ENCODE measurements around the gene DYSF.

Gene DYSF

DNA sequence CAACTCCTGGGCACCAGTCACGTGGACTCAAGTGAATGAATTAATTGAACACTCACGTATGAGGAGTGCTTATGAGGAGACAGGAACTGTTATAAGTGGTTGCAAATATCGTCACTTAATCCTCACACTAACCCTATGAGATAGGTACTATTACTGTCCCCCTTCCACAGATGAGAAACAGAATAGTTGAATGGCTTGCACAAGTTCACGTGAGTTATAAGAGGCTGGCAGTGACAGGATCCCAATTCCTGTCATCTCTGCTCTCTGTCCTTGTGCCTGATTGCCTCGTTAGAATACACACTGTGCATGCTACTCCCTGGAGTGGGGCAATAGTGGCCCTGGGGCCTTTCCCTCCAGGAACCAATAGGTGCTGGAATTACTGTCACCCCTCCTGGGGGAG, 253.5 kb downstream of the DYSF start:
- Histone ChIP-seq H3K4me2 (no peak overlapping the region), H3K27me3 (ENCODE audit: insufficient read depth, low read depth) (no peaks in the 10 kb centered on the region), H3K4me3 (IDR thresholded peaks at IDR 0.05; ENCODE audit: insufficient read depth, low read depth, low read length) (no peak overlapping the region), H3K36me3 (ENCODE audit: insufficient read depth) (no peaks in the 10 kb centered on the region), H4K20me1 (ENCODE audit: insufficient read depth) (no peaks in the 10 kb centered on the region), H2AFZ (ENCODE audit: low read depth) (no peak overlapping the region), H3K27ac (no peak overlapping the region), H3K4me1 (ENCODE audit: low read depth, poor library complexity, severe bottlenecking) (no peaks in the 10 kb centered on the region), H3K9ac (no peak overlapping the region), H3K79me2 (ENCODE audit: insufficient read depth, low read depth) (no peaks in the 10 kb centered on the region)
- TF ChIP-seq, protein P1, sequence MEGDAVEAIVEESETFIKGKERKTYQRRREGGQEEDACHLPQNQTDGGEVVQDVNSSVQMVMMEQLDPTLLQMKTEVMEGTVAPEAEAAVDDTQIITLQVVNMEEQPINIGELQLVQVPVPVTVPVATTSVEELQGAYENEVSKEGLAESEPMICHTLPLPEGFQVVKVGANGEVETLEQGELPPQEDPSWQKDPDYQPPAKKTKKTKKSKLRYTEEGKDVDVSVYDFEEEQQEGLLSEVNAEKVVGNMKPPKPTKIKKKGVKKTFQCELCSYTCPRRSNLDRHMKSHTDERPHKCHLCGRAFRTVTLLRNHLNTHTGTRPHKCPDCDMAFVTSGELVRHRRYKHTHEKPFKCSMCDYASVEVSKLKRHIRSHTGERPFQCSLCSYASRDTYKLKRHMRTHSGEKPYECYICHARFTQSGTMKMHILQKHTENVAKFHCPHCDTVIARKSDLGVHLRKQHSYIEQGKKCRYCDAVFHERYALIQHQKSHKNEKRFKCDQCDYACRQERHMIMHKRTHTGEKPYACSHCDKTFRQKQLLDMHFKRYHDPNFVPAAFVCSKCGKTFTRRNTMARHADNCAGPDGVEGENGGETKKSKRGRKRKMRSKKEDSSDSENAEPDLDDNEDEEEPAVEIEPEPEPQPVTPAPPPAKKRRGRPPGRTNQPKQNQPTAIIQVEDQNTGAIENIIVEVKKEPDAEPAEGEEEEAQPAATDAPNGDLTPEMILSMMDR (conservative IDR thresholded peaks at IDR 0.05; ENCODE audit: low read depth, low read length): no peak

DNA sequence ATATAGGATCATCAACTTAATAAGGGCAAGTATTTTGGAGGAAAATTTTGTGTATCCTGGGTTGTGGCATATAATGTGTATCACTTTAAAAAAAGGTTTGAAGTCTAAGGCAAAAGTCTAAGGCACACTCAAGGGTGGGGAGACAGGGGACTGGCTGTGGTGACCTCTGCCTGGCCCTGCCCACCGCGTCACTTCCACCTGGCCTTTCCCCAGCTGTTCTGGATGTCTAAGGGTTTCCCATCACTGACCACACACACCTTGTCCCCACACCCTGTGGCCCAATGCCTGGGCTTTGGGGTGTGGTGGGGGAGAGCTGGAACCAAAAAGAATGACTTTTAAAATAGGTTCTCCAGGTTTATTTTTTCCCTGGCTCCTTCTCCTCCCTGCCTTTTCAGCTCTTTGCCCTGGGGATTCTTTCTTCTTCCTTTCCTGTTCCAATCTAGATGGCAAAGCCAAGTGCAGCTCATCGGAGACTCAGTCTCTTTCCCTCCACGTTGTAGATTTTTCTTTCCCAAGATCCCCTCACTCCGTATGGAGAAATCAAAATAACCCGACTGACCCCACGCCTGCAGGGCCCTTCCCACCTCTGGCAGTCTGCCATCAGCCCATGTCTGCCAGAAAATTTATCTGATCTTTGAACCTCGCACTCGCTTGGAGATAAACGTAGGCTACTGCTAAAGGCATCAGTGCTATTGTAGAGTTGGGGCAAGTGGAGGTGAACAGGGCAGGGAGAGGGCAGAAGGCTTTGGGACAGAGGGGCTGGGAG, 257.2 kb downstream of the DYSF start:
- Histone ChIP-seq H2AFZ (ENCODE audit: low read depth) (no peak overlapping the region), H3K4me3 (IDR thresholded peaks at IDR 0.05; ENCODE audit: insufficient read depth, low read depth, low read length) (no peak overlapping the region), H4K20me1 (ENCODE audit: insufficient read depth) (no peaks in the 10 kb centered on the region), H3K9ac (no peak overlapping the region), H3K36me3 (ENCODE audit: insufficient read depth) (no peaks in the 10 kb centered on the region), H3K27me3 (ENCODE audit: insufficient read depth, low read depth) (no peaks in the 10 kb centered on the region), H3K4me1 (ENCODE audit: low read depth, poor library complexity, severe bottlenecking) (no peaks in the 10 kb centered on the region), H3K27ac (no peak overlapping the region), H3K4me2 (no peak overlapping the region), H3K79me2 (ENCODE audit: insufficient read depth, low read depth) (no peaks in the 10 kb centered on the region)
- TF ChIP-seq, protein P1 (conservative IDR thresholded peaks at IDR 0.05; ENCODE audit: low read depth, low read length): no peak

DNA sequence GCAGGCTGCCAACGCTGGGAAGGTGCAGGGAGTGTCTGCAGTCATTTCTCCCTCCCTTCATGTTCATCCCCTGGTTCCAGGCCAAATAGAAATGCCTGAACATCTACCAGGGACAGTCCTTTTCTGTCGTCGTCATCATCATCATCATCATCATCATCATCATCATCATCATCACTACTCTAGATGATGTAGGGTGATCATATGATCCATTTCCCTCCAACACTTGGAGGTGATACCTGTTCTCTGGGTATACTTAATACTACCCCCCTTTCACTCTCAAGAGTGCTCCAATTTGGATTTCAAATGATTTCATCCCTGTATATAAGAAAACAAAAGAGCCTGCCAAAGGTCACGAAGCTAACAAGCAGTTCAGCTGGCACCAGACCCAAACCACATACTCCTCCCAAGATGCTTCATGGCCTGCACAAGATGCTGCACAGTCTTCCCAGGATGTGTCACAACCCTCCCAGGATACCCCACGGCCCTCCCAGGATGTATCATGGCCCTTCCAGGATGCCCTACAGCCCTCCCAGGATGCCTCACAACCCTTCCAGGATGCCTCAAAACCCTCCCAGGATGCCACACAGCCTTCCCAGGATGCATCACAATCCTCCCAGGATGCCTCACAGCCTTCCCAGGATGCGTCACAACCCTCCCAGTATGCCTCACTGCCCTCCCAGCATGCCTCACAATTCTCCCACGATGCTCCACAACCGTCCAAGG, 257.9 kb downstream of the DYSF start:
- Histone ChIP-seq H3K27me3 (ENCODE audit: insufficient read depth, low read depth) (no peaks in the 10 kb centered on the region), H3K79me2 (ENCODE audit: insufficient read depth, low read depth) (no peaks in the 10 kb centered on the region), H3K9ac (no peak overlapping the region), H3K4me1 (ENCODE audit: low read depth, poor library complexity, severe bottlenecking) (no peaks in the 10 kb centered on the region), H4K20me1 (ENCODE audit: insufficient read depth) (no peaks in the 10 kb centered on the region), H3K36me3 (ENCODE audit: insufficient read depth) (no peaks in the 10 kb centered on the region), H3K4me3 (IDR thresholded peaks at IDR 0.05; ENCODE audit: insufficient read depth, low read depth, low read length) (no peak overlapping the region), H3K27ac (no peak overlapping the region), H3K4me2 (no peak overlapping the region), H2AFZ (ENCODE audit: low read depth) (no peak overlapping the region)
- TF ChIP-seq, protein P1 (conservative IDR thresholded peaks at IDR 0.05; ENCODE audit: low read depth, low read length): no peak

DNA sequence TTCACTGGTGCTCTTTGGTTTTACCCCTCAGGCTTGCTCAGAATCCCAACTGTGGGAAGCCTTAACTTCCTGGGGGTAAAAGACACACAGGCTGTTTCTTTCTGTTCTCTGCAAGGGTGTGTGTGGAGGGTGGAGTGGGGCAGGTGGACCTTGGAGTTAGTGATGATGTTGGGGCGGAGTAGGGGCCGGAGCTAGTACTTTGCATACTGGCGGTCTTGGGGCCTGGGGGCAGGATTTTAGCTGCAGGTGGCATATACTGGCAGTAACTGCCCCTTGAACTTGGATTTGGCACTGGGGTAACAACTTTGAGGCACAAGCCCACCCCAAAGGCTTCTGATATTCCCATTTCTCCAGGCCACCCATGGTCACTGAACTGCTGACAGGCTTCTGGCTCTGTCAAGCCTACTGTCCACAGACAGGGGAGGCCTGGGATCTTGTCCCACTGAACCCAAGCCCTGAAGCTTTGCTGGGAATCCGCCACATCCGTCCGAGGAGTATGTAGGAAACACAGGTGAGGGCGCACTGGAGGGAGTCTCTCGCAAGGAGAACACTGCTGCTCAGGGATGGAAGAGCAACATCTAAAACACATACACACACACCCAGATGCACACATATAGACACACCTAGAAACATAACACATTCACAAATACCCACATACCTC, 258.9 kb downstream of the DYSF start:
- Histone ChIP-seq H3K4me3 (IDR thresholded peaks at IDR 0.05; ENCODE audit: insufficient read depth, low read depth, low read length) (no peak overlapping the region), H3K27ac (no peak overlapping the region), H4K20me1 (ENCODE audit: insufficient read depth) (no peaks in the 10 kb centered on the region), H2AFZ (ENCODE audit: low read depth) (no peak overlapping the region), H3K27me3 (ENCODE audit: insufficient read depth, low read depth) (no peaks in the 10 kb centered on the region), H3K36me3 (ENCODE audit: insufficient read depth) (no peaks in the 10 kb centered on the region), H3K4me2 (no peak overlapping the region), H3K79me2 (ENCODE audit: insufficient read depth, low read depth) (no peaks in the 10 kb centered on the region), H3K9ac (no peak overlapping the region), H3K4me1 (ENCODE audit: low read depth, poor library complexity, severe bottlenecking) (no peaks in the 10 kb centered on the region)
- TF ChIP-seq, protein P1 (conservative IDR thresholded peaks at IDR 0.05; ENCODE audit: low read depth, low read length): no peak
